Nucleus accumbens (tissue), 56 donors: ENCODE data around the gene CSH2.
"Not testable (repeated sequence)": the region's sequence is repeated elsewhere in the genome, so short reads cannot be mapped to it uniquely, and the experiment has no call there.

Source experiments
- DNase-seq, 56 donors: peaks; one replicate each; lab custom pipeline; 2025; lab: John Stamatoyannopoulos, UW

Gene CSH2

DNA sequence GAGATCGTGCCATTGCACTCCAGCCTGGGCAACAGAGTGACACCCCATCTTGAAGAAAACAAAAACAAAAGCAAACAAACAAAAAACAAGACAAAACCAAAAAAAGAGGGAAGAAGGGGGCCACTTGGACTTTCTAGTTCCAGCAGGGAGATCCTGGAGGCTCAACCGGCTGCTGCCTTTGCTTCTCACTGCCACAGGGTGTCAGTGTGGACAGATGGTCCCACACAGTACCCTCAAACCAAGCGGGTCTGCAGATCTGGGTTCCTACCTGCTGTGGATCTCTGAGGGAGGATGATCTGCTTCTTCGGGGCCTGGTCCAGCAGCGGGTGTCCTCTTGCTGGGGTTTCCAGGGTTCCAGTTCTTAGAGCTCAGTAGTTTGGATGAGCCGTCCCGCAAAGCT lies 6.9 kb downstream of the CSH2 start:
- not testable (repeated sequence) for DNase-seq

DNA sequence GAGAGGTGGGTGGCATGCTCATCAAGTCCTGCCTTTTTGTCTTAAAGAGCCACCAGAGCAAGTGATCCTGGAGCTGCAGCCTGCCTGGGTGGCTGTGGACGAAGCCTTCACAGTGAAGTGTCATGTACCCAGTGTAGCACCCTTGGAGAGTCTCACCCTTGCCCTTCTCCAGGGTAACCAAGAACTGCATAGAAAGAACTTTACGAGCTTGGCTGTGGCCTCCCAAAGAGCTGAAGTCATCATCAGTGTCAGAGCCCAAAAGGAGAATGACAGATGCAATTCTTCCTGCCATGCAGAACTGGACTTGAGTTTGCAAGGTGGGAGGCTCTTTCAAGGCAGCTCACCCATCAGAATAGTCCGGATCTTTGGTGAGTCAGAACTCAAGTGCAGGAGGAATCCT lies 14.2 kb downstream of the CSH2 start:
- DNase-seq = no peak

DNA sequence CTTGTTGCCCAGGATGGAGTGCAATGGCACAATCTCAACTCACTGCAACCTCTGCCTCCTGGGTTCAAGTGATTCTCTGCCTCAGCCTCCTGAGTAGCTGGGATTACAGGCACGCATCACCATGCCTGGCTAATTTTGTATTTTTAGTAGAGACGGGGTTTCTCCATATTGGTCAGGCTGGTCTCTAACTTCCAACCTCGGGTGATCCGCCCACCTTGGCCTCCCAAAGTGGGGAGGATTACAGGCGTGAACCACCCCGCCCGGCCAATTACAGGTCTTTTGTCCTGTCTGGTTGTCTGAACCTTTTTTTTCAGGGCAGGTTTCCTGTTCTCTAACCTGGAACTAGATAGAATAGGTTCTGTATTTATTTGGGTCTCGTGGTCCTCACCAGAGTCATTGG lies 17.1 kb downstream of the CSH2 start:
- not testable (repeated sequence) for DNase-seq

GRCh38 chr17:63855185-63855584 lies 18.3 kb downstream of the CSH2 start:
- no peak for DNase-seq

DNA sequence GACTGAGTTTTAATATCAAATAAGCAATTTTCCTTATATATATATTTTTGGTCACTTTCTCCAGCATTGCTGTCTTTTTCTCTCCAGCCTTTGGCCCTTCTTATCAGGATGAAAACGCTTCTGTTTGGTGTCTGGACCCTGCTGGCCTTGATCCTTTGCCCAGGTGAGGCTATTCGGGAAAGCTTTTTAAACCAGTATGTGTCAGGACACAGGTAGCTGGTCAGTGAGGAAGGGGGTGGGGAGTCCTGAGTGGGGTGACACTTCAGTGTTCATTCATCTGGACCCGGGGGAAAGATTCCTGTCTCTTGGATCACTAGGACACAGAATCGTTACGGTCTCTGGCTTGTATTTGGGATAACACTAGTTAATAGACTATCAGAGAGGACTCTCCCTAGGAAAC lies 18.8 kb downstream of the CSH2 start:
- DNase-seq = no peak

GRCh38 chr17:63853260-63853659 lies 20.2 kb downstream of the CSH2 start:
- DNase-seq = no peak

DNA sequence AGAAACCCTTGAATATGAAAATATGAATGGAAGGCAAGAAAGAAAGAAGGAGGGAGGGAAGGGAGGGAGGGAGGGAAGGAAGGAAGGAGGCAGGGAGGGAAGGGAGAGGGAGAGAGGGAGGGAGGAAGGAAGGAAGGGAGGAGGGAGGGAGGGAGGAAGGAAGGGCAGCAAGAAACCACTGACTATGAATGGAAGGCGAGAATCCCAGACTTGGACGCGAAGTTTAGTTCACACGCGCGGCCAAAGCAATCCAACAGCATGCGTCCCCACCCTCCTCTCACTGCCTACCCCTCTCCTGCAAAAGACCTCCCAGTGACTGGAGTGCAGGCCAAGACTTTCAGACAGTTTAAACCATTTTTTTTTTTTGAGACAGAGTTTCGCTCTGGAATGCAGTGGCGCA lies 23.1 kb downstream of the CSH2 start:
- no peak for DNase-seq

DNA sequence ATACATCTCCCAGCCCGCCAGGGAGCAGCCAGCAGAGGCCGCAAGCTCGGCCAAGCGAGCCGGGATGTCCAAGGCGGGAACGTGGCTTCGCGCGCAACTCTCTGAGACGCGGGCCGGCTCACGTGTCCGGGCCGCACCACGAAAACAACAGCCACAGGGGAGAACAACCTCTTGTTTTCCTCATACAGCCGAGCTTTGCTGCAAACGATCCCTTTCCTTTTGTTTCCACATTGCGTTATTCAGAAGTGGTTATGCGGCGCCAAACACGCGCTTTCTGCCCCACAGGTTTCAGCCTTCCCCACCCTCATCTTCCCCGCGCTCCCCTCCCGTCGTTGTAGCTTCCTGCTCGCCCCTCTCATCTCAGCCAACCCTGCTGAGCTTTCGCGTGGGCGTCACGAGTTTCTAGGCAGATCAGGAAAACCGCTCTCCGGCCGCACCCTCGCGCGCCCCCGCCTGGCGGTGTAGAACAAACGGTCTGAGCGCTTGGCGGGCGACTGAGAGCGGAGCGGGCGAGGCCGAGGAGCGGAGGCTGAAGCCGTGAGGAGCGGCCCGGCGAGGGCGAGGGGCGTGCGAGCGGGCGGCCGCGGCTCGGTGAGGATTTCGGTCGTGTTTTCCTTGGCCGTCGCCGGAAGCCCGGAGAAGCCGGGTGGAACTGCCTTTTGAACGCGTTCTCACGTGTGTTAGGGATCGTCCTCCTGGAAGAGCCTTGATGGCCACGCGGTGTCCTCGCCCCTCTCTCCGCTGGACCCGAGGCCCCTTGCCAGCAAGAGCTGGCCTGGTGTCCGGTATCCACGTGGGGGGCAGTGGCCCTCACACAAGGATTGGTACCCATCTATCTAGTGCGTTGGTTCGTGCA lies 24.4 kb downstream of the CSH2 start:
- DNase-seq = peak in 55 of 56 donors; percentile 46 to 95 (median 79)

GRCh38 chr17:63847525-63848249 lies 25.8 kb downstream of the CSH2 start:
- no peak for DNase-seq

DNA sequence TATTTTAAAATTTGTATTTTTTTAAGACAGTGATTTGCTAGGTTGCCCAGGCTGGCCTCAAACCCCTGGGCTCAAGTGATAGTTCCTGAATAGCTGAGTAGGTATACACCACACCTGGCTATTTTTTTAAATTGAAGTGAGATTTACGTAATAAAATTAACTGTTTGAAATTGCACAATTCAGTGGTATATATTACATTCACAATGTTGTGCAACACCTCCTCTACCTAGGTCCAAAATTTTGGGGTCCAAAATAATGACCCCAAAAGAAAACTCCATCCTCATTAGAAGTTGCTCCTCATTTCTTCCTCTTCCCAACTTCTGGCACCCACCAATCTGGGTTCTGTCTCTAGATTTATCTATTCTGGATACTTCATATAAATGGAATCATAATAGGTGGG lies 28.0 kb downstream of the CSH2 start:
- DNase-seq = no peak

DNA sequence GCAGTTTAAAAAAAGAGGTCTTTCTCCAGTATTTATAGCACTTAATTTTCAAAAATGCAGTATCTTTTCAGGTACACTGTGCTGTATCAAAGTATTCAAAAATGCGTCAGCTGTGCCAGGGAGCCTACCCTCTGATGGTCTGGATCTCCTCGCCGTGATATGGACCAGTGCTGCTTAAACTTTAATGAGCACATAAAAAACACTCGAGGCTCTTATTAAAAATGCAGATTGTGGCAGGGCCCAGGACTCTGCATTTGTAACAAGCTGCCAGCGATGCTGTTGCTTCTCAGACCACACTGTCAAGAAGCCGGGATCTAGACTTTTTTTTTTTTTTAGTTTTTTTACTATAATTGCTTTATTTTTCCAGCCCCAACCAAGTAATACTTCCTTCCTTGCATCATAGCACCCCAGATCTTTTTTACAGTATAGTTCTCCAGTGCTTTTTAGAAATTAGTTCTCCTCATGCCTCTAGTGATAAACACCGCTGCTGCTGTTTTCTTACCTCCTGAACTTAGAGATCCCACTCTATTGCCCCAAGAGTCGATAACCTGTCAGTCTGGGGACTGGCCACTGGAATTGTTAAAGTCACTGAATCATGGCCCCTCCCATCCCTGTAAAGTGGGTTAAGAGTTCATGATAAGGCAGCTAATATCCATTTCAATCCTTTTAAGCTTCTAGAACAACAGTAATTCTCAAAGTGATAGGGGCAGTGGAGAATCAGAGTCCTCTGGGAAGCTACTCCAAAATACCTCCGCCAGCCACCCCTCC lies 29.4 kb downstream of the CSH2 start:
- DNase-seq = no peak

- DNase-seq = peak in 10 of 56 donors; percentile 8 to 32 (median 18)
These were observed 30.0 kb downstream of the CSH2 start for GRCh38 chr17:63843387-63843888.

DNA sequence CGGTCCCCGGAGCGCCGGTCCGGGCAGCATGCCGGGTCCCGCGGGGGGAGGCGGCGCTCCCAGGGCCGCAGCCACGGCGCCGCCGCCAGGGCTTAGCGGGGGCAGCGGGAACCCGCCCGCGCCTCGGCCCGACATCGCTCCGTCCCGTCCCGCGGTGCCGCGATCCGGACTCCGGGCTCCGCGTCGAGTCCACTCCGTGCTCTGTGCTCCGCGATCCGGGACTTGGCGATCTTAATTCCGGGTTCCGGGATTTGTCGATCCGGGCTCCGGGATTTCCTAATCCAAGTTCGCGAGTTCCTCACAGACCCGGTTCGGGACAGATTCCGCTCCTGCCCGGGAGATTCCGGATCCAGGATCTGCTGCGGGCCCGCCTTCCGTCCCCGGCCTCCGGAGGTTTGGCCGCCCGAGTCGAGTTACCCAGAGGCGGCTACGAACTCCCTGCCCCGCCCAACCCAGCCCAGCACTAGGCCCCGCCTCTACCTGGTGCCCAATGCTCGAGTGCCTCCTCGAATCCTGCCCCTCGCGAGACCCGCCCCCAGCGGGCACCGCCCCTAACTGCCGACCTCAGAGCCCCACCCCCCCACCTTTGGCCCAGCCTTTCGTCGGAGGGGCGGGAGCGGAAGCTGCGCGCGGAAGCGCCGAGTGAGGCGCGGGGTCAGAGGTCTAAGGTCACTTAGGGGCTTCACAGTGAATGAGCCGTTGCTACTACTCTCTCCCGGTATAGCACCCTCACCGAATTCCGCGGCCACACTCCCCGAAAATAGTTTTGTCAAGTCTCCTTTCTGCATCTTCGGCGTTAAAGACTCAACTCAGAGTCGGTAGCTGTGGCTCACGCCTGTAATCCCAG lies 30.7 kb downstream of the CSH2 start, which contains the start of gene SMARCD2:
Gene SMARCD2 (minus strand): TSS at position 146 of the 847 bp plus-strand sequence. CDS start 11 bp downstream, at position 135.
- DNase-seq = peak; percentile 83 to 100 (median 98)

DNA sequence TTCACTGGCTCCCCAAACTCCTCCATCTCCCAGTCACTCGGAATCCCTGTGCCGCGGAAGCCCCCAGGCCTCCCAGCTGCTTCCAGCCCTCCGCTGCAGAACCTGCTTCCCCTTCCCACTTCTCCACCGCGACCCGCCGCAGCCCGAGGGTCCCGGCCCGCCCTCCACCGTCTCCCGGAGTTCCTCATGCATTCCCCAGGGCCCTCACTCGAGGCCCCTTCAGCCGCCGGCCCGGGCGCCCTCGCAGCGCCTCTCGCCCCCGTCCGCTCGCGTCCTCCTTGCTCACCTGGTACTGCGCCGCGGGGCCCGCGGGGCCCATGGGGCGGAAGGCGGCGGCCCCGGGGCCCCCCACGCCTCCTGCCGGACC lies 31.3 kb downstream of the CSH2 start:
- peak in 19 of 56 donors; percentile 35 to 65 (median 57) for DNase-seq

GRCh38 chr17:63841350-63842172 lies 31.9 kb downstream of the CSH2 start:
- peak in 46 of 56 donors; percentile 20 to 70 (median 44) for DNase-seq

GRCh38 chr17:63840591-63841349 lies 32.7 kb downstream of the CSH2 start:
- DNase-seq = peak in 11 of 56 donors; percentile 8 to 41 (median 28)

- DNase-seq = peak; percentile 18 to 92 (median 78)
These were observed 34.8 kb downstream of the CSH2 start for GRCh38 chr17:63838631-63839171.
